GM10266 (cell line): Measurements from ENCODE around the gene ATL3.

ENCODE experiments used
- DNase-seq: peaks from one replicate; pipeline ENCODE4 v3.0.0; 2012; ENCODE audit errors: extremely low spot score
- CTCF ChIP-seq: IDR thresholded peaks from 2 replicates; pipeline ENCODE4 v1.5.1; 2012; ENCODE audit warnings: mild to moderate bottlenecking, low read depth; ENCODE audit not compliant: control insufficient read depth, insufficient read depth; ENCODE audit errors: missing control alignments

ATL3 gene

GRCh38 chr11:63616953-63617352, 54.2 kb downstream of the ATL3 start:
- no peak for DNase-seq
- no peak for TF ChIP-seq CTCF

- peak; percentile 49 for DNase-seq
- no peak for TF ChIP-seq CTCF
These were observed 57.0 kb downstream of the ATL3 start, which contains the start of gene PLAAT3 for GRCh38 chr11:63614136-63614671. PLAAT3 (minus strand) TSS chr11:63614433; CDS start chr11:63614014, 419 bp downstream.

GRCh38 chr11:63613517-63614135, 57.5 kb downstream of the ATL3 start:
- no peak for TF ChIP-seq CTCF
- no peak for DNase-seq

- DNase-seq, result no peak
- no peak for TF ChIP-seq CTCF
These were observed 59.0 kb downstream of the ATL3 start for GRCh38 chr11:63612181-63612580.

GRCh38 chr11:63611395-63611747, 59.8 kb downstream of the ATL3 start:
- DNase-seq, result no peak
- TF ChIP-seq CTCF, result no peak

- TF ChIP-seq CTCF, result no peak
- DNase-seq, result no peak
These were observed 60.4 kb downstream of the ATL3 start for GRCh38 chr11:63610604-63611394.
